SW 1271 (cell line): ENCODE results near the gene TKT.

Source experiments
- DNase-seq, 2 experiments: peaks; one replicate each; lab custom pipeline; 2025; lab: John Stamatoyannopoulos, UW

The TKT gene

DNA sequence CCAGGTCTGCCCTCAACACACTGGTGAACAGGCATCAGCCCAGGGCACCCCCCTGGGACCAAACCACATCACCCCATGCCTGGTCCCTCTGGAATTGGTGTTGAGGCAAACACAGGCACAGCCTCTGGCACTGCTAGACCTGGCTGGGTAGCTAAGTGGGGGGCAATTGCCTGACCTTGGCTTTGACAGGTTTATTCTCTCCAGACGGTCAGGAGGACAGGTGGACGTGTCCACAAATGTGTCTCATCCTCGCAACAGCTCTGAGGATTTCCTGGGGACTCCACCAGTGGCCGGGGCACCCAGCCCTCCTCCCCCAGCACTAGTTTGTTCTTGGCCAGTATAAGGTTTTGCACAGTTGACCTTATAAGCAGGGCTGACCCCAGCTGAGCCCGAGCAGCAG lies 31.3 kb downstream of the TKT start:
- no peak for DNase-seq

DNA sequence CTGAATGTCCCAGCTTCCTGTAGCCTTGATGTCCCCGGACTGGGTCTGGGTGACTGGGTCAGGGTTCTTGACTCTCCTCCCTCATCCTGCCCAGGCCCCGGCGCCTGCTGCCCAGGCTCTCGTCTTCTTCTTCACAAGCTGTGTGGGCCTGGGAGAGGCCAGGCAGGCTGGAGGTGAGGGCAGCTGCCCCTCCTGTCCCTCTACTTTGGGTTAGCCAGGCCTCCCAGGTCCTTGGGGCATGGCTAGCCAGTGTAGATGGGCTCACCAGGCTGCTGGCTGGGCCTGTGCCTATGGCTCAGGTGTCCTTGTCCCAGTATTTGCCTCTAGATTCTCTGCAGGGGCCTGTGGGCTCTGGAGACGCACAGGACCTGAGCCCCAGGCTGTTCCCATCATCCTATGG lies 31.8 kb downstream of the TKT start:
- DNase-seq: no peak

DNA sequence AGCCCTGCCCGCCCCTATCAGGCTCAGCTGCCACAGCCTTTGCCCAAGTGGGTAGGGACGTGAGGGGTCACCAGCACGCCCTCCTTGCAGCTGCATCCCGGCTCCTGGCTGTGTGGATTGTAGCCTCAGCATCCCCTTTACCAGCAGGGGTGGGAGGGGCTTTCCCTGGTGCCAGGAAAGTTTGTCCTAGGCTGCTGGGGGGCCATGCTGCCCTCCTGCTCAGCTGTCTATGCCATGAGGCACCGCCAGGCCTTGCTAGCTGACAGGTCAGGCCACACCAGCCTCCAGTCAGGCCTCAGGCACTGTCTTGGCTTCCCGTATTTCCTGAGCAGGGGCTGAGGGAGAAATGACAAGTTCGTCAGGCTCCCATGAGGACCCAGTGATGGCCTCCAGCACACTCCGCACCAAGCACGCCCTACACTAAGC lies 32.3 kb downstream of the TKT start:
- DNase-seq: no peak

DNA sequence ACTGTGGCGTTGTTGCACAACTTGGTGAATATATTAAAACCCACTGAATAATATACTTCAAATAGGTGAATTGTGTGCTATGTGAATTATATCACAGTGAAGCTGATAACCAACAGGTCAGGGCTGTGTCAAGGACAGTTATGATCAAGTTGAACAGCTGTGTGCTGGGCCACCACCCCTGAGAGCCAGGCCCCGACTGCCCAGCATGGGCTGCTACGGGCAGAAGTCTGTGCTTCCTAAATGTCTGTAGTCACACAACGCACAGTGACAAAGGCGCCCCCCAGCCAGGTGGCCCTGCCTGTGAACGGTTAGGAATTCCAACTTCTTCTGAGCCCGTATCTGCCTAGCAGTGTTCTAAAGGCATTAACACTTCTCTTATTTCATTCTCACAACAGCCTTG lies 32.8 kb downstream of the TKT start:
- DNase-seq: no peak

DNA sequence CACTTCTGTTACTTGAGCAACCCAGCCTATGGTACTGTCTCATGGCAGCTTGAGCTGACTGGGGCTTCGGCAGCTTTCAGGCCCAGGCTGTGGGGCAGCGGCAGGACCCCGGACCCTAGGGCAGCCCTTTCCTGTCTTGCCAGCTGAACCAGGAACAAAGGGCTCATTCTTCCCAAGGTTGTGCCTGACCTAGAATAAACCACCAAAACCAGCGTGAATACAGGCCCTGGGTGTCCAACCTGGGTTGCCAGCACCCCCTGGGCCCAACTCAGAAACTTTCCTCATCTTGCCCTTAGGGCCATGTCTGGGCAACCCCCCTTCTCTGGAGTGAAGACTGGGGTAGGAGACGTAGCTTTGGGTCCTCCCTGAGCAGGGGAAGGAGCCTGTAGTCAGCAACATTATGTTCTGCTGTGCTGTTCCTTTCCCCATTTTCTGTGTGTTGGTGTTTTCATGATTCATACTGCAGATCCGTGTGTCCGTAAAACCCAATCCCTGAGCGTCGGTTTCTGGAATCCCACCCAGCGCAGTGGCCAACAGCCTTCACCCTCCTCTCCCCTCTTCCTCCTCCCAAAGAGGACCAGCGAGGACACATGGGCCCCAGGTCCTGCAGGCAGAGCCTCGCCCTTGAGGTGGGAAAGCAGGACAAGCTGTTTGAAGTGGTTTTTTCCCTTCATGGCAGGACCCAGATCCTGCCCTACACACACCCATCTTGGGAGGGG lies 33.5 kb downstream of the TKT start:
- no peak for DNase-seq

DNA sequence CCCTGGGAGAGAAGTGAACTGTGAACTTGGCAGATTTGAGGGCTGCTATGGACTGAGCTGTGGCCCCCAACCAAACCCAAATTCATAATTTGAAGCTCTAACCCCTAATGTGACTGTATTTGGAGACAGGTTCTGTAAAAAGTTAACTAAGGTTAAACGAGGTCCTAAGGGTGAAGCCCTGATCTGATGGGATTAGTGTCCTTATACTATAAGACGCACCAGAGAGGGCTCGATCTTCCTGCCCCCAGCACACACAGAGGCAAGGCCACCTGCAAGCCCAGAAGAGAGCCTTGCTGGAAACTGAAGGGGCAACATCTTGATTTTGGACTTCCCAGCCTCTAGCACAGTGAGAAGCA lies 34.0 kb downstream of the TKT start:
- DNase-seq: no peak

DNA sequence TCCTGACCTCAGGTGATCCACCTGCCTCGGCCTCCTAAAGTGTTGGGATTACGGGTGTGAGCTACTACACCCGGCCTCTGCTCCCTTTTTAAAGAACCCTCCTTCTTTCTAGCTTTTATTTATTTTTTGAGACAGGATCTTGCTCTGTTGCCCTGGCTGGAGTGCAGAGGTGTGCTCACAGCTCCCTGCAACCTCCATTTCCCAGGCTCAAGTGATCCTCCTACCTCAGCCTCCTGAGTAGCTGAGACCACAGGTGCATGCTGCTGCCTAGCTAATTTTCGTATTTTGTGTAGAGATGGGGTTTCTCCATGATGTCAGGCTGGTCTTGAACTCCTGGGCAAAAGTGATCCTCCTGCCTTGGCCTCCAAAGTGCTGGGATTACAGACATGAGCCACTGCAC lies 34.5 kb downstream of the TKT start:
- DNase-seq: no peak

DNA sequence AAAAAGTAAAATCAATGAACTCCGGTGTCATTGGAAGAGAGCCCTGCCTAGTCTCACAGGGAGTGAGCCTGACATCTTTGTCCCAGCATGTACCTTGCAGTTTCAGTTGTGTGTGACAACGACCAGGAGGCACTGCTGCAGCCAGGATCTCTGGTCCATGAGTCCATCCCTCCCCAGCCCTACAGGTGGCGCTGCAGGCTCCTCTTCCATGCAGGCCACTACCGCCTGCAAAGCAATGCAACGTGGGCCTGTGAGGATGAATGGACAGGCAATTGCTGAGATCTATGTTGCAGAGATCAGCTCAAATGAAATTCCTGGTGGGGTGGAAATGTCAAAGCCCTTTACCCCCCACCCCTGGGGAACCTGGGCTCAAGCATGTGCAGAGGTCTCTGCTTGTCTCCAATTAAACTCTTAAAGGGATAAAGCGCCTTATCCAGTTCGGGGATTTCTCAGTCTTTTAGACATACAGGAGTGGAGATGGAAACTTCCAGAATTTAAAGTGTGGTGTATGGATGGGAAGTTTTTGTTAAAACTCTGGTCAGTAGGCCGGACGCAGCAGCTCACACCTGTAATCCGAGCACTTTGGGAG lies 35.8 kb downstream of the TKT start:
- peak in 1 of 2 experiments; percentile 59 for DNase-seq

DNA sequence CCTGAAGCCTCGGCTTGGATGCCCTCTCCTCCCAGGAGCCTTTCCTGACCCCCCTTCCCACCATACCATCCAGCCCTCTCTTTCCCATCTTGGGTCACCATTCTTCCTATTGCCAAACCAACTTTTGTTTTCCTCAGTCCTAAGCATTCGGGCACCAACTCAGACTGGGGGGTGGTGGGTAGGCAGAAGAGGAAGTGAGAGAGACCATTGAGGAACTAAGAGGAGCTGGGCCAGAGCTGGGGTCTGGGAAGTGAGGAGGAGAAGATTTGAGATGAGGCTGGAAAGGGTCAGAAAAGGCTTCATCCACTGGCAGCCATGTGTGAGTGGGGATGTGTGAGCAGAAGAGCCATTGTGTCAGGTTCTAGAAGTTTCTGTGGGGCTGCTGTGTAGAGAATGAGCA lies 37.7 kb downstream of the TKT start:
- DNase-seq: no peak

DNA sequence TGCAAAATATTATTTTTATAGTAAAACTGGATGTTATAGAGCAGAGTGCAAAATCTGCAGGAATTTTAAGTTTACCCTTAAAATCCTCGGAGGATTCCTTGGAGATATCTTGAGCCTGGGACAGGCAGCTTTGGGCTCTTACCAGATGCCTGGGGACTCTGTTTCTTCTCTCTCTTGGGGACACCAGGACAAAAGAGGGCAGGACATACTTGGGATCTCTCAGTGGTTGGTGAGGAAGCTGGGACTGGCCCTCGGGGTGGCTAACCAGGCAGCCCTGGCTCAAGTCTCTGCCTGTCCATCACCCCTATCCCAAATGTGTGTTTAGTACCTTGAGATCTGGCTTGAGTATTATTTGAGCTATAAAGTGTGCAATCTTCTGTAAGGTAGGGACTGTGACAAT lies 38.6 kb downstream of the TKT start:
- no peak for DNase-seq

DNA sequence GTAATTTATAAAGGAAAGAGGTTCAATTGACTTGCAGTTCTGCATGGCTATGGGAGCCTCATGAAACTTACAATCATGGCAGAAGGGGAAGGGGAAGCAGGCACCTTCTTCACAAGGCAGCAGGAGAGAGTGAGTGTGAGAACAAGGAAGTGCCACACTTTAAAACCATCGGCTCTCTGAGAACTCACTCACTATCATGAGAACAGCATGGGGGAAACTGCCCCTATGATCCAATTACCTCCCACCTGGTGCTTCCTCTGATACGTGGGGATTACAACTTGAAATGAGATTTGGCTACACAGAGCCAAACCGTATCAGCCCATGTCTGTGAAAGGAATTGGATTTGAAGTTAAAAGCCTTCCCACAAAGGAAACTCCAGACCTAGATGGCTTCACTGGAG lies 39.1 kb downstream of the TKT start:
- DNase-seq: no peak

DNA sequence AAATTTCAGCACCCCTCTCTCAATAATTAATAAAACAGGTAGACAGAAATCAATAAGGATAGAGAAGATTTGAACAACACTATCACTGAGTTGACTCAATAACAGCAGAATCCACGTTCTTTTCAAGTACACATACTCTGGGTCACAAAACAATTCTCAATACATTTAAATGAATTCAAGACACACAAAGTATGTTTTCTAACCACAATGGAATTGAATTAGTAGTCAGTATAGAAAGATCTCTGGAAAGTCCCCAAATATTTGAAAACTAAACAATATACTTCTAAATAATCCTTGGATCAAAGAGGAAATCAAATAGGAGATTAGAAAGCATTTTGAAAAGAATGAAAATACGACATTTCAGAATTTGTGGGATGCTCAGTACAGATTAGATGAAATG lies 40.0 kb downstream of the TKT start:
- DNase-seq: no peak

DNA sequence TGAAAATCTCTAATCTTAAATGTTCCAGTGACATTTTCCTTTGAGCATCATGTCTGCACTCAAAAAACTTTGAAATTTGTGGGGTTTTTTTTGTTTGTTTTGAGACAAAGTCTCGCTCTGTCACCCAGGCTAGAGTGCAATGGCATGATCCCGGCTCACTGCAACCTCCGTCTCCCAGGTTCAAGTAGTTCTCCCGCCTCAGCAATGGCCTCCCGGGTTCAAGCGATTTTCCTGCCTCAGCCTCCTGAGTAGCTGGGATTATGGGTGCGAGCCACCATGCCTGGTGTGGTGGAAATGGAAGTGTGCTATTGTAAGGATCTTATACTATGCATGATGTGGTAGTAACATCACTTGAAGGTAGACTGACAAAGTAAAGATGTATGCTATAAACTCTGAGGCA lies 42.5 kb downstream of the TKT start:
- no peak for DNase-seq

DNA sequence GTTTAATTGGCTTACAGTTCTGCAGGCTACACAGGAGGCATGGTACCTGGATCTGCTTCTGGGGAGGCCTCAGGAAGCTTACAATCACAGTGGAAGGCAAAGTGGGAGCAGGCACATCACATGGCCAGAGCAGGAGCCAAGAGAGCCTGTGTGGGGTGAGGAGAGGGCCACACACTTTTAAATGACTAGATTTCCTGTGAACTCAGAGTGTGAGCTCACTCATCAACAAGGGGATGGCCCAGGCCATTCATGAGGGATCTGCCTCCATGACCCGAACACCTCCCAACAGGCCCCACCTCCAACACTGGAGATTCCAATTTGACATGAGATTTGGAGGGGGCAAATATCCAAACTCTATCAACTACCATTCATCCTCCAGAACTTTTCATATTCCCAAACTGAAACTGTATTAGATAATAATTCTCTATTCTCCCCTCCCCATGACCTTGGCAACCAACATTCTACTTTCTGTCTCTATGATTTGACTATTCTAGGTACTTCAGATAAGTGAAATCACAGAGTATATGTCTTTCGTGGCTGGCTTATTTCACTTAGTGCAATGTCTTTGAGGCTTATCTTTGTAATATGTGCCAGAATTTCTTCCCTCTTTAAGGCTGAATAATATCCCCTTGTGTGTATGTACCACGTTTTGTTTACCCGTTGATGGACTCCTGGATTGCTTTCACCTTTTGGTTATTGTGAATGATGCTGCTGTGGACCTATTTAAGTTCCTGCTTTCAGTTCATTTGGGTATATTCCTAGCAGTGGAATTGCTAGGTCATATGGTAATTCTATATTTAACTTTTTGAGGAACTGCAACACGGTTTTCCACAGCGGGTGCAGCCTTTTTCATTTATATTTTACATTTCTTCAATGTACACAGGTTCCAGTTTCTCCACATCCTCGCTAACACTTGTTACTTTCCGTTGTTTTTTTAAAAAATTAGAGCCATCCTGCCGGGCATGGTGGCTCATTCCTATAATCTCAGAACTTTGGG lies 43.8 kb downstream of the TKT start:
- no peak for DNase-seq

DNA sequence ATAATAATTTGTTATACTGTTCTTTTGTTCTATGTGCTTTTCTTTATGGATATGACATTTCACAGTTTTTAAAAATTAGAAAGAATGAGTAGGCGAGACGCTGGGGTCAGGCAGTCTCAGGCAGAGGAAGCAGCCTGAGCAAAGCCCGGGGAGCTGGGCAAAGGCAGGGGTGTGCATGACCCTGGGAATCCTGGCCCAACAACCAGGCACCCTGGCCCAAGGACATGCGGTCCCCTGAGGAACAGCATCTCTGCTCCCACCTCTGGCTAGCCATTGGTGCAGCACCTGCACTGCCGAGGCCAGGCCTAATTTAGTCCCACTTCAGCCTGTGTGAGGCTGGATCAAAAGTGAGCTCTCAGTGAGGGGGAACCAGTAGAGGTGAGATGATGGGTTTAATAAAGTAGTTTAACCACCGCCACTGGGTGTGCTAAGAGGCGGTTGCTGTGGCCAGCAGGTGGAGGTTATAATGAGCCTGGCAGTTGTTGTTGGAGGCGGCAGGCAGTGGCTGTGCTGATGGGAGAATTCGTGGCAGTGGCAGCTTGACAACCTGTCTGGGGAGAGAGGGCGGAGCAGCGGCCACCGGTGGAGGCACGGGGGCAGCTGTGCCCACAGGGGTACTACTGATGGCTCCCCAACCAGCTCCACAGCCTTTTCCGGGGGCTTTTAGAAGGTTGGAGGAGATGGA lies 53.3 kb downstream of the TKT start:
- no peak for DNase-seq

DNA sequence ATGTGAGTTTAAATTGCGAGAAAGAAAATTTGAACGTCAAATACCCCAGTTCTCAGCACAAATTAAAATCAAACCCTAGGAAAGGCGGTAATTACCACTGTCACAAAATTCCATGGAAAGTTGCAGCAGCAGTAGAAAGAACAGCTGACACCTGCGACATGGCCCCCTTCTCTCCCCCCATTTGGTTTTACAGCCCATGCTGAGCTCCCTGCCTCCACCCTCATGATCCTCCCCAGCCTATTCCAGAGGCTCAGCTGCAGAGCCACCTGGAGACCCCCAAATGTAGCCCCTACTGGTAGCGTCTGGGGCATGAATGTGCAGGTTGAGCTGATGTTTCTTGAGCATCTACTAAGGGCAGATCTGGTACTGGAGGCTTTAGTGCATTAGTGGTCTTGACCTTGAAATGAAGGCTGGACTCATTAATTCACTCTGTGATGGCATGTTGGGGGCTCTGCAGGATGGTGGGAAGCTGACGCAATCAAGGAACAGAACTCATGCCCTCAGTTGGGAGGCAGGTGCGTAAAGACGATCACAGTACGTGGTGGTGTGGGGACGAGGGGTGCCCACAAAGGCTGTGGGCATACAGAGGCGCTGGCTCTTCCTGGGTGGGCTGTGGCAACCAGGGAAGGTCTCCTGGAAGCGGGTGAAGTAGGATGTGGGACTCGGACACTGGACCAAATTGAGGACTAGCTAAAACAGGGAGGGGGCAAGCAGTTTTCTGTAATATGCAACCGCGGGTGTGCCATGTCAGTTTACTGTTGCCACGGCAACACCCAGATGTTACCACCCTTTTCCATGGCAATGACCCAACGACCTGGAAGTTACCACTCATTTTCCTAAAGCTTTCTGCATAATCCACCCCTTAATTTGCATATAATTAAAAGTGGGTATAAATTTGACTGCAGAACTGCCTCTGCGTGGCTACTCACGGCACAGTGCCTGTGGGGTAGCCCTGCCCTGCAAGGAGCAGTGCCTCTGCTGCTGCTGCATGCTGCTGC lies 55.0 kb downstream of the TKT start:
- DNase-seq: no peak

DNA sequence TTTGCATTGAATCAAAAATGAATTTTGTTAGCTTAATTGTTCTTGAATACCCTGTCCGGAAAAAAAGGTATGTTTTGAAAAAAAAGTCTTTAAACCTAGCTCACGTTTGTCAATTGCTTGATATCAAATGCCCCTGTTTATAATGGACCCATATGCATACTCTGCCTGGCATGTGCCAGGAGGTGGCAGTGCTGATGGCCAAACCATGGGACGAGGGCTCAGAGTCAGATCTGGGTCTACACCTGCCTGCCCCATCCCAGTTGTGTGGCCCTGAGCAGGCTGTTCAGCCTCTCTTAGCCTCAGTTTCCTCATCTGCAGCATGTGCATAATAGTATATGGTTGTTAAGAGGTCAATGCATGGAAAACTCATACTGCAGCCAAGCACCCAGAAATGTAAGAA lies 56.0 kb downstream of the TKT start:
- no peak for DNase-seq

DNA sequence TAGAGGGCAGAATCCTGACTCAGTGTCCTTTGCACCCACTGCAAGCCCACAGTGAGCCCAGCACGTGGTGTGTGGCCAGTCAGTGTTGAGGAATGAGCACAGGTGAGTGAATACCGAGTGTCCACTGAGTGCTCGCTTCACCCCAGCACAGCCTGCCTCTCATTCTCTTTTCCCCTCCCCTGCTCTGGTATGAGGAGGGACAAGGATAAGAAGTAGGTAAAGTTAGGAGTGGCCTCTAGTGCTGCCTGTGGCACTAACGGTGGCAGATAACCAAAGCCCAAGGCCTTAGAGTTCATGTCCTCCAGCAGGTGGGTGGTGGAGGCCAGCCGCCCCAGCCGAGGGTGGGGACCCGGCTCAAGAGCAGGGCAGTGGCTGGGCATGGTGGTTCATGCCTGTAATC lies 56.8 kb downstream of the TKT start:
- DNase-seq: no peak

DNA sequence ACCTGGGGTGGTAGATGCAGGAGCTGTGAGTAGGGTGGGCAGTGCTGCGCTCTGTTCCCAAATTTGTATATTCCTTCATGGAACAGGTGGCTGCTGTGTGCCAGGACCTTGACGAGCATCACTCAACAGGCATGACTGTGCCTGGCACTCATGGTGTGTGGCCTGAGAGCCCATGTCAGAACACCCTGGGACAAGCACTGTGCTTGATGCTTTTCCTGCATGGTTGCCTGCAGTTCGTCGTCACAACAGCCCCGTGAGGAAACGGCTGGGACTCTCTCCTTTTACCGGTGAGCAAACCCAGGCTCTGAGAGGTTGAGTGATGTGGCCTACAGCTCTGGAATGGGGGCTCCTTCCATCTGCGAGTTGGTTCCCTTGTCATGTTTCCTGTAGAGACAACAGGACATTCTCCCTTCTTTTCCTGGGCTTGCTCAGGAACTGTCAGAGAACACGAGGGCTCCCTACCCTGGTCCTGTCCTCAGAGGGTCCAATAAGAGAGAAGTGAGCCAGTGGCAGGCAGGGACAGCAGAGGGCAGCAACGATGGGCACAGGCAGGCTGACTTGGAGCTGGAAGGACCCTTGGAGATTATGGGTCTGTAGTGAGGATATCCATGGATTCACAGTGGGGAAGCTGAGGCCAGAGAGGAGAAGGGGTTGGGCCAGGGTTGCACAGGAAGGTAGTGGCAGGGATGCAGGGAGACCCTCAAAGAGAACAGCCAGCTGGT lies 57.4 kb downstream of the TKT start:
- DNase-seq: no peak

DNA sequence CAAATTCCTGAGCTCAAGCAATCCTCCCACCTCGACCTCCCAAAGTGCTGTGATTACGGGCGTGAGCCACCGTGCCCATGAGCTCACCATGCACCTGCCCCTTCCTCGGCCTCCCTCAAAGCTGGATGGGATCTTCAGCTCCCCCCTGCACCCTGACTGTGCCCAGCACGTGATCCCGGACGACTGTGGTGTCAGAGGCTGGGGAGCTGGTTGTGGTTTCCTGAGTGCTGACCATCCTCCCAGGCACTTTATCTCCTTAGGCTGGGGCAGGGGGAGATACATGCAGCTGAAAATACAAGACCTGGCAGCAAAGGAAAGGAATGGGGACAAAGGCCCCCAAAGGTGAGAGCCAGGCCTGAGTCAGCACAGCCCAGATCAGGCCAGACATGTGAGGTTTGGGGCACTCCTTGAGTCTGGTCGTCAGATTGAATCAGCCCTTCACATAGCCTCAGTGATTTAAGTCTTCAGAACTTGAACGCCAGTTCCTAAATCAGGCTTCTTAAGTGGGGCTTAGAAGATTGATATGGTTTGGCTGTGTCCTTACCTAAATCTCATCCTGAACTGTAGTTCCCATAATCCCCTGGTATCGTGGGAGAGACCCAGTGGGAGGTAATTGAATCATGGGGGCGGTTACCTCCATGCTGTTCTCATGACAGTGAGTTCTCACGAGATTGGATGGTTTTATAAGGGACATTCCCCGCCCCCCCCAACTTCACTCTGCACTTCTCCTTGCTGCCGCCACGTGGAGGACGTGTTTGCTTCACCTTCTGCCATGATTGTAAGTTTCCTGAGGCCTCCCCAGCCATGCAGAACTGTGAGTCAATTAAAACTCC lies 59.0 kb downstream of the TKT start:
- no peak for DNase-seq
